GM12891 (cell line): ENCODE data around the gene CCR8.

Experiments used
- PAX5 ChIP-seq: IDR thresholded peaks from 2 replicates; pipeline ENCODE4 v1.6.1; 2011; ENCODE audit warnings: low read length, moderate library complexity, mild to moderate bottlenecking; ENCODE audit not compliant: insufficient read depth, severe bottlenecking
- POLR2A ChIP-seq: IDR thresholded peaks from 2 replicates; pipeline ENCODE4 v1.6.1; 2011; ENCODE audit warnings: low read depth, low read length, control low read depth
- POLR2AphosphoS5 ChIP-seq: IDR thresholded peaks from 2 replicates; pipeline ENCODE4 v1.6.1; 2011; ENCODE audit warnings: low read depth, low read length, control low read depth

GRCh38 chr3:39279745-39280517 lies 49.6 kb upstream of the CCR8 start, which contains the start of gene CX3CR1:
- TF ChIP-seq POLR2A = no peak
- no peak for TF ChIP-seq POLR2AphosphoS5
- TF ChIP-seq PAX5 = no peak
